ENCODE measurements around the gene POLR2F.
"Not testable (repeated sequence)": the region's sequence is repeated elsewhere in the genome, so short reads cannot be mapped to it uniquely, and the experiment has no call there.

POLR2F gene

GRCh38 chr22:37942133-37942532 is 11.4 kb upstream of the POLR2F start:
- H3K27ac ChIP-seq (ENCODE audit: low read depth, low read length): no peak overlapping the region
- H3K36me3 ChIP-seq (ENCODE audit: control insufficient read depth, insufficient read depth, low read length): peaks cover 27% of the 10 kb centered on the region
- no peak overlapping the region for H3K4me3 ChIP-seq (ENCODE audit: low read depth, low read length)
- no peaks in the 10 kb centered on the region for H3K4me1 ChIP-seq (ENCODE audit: control insufficient read depth, insufficient read depth, low read length)
- H3K27me3 ChIP-seq (ENCODE audit: control insufficient read depth, insufficient read depth, low read length): no peaks in the 10 kb centered on the region
- no peak overlapping the region for H3K9ac ChIP-seq (ENCODE audit: low read depth, low read length)
- no peaks in the 10 kb centered on the region for H3K9me3 ChIP-seq (ENCODE audit: control insufficient read depth, insufficient read depth, low read length)

- H3K27ac ChIP-seq (ENCODE audit: low read depth, low read length): no peak overlapping the region
- peaks cover 19% of the 10 kb centered on the region for H3K36me3 ChIP-seq (ENCODE audit: control insufficient read depth, insufficient read depth, low read length)
- H3K9ac ChIP-seq (ENCODE audit: low read depth, low read length): no peak overlapping the region
- H3K4me3 ChIP-seq (ENCODE audit: low read depth, low read length): no peak overlapping the region
- no peaks in the 10 kb centered on the region for H3K27me3 ChIP-seq (ENCODE audit: control insufficient read depth, insufficient read depth, low read length)
- no peaks in the 10 kb centered on the region for H3K4me1 ChIP-seq (ENCODE audit: control insufficient read depth, insufficient read depth, low read length)
- H3K9me3 ChIP-seq (ENCODE audit: control insufficient read depth, insufficient read depth, low read length): no peaks in the 10 kb centered on the region
These were observed 10.2 kb upstream of the POLR2F start for GRCh38 chr22:37943136-37943824.

GRCh38 chr22:37943825-37944198 is 9.7 kb upstream of the POLR2F start:
- Histone ChIP-seq H3K27me3 (ENCODE audit: control insufficient read depth, insufficient read depth, low read length) (no peaks in the 10 kb centered on the region), H3K4me3 (ENCODE audit: low read depth, low read length) (no peak overlapping the region), H3K4me1 (ENCODE audit: control insufficient read depth, insufficient read depth, low read length) (no peaks in the 10 kb centered on the region), H3K9me3 (ENCODE audit: control insufficient read depth, insufficient read depth, low read length) (no peaks in the 10 kb centered on the region), H3K36me3 (ENCODE audit: control insufficient read depth, insufficient read depth, low read length) (peaks cover 19% of the 10 kb centered on the region), H3K27ac (ENCODE audit: low read depth, low read length) (no peak overlapping the region), H3K9ac (ENCODE audit: low read depth, low read length) (no peak overlapping the region)

GRCh38 chr22:37944423-37944822 is 9.1 kb upstream of the POLR2F start:
- H3K27ac ChIP-seq (ENCODE audit: low read depth, low read length); H3K4me3 ChIP-seq (ENCODE audit: low read depth, low read length); H3K9me3 ChIP-seq (ENCODE audit: control insufficient read depth, insufficient read depth, low read length): not testable (repeated sequence)

GRCh38 chr22:37947142-37947795 is 6.2 kb upstream of the POLR2F start:
- not testable (repeated sequence) for H3K27me3 ChIP-seq (ENCODE audit: control insufficient read depth, insufficient read depth, low read length); H3K4me3 ChIP-seq (ENCODE audit: low read depth, low read length); H3K4me1 ChIP-seq (ENCODE audit: control insufficient read depth, insufficient read depth, low read length); H3K9ac ChIP-seq (ENCODE audit: low read depth, low read length); H3K36me3 ChIP-seq (ENCODE audit: control insufficient read depth, insufficient read depth, low read length); H3K27ac ChIP-seq (ENCODE audit: low read depth, low read length); H3K9me3 ChIP-seq (ENCODE audit: control insufficient read depth, insufficient read depth, low read length)

More at GRCh38 chr22:37944423-37944822, 9.1 kb upstream of the POLR2F start:
- H3K9ac ChIP-seq (ENCODE audit: low read depth, low read length); H3K27me3 ChIP-seq (ENCODE audit: control insufficient read depth, insufficient read depth, low read length); H3K4me1 ChIP-seq (ENCODE audit: control insufficient read depth, insufficient read depth, low read length): not testable (repeated sequence)
- H3K36me3 ChIP-seq (ENCODE audit: control insufficient read depth, insufficient read depth, low read length): peaks cover 13% of the 10 kb centered on the region; the same call in 1 of the 2 replicates

GRCh38 chr22:37951305-37951704 is 2.2 kb upstream of the POLR2F start:
- no peak overlapping the region for H3K4me3 ChIP-seq (ENCODE audit: low read depth, low read length)
- no peak overlapping the region for H3K9ac ChIP-seq (ENCODE audit: low read depth, low read length)
- no peaks in the 10 kb centered on the region for H3K36me3 ChIP-seq (ENCODE audit: control insufficient read depth, insufficient read depth, low read length)
- no peaks in the 10 kb centered on the region for H3K9me3 ChIP-seq (ENCODE audit: control insufficient read depth, insufficient read depth, low read length)
- H3K27me3 ChIP-seq (ENCODE audit: control insufficient read depth, insufficient read depth, low read length): peaks cover 8% of the 10 kb centered on the region
- H3K4me1 ChIP-seq (ENCODE audit: control insufficient read depth, insufficient read depth, low read length): peaks cover 7% of the 10 kb centered on the region; the same call in 1 of the 2 replicates
- no peak overlapping the region for H3K27ac ChIP-seq (ENCODE audit: low read depth, low read length)

- H3K4me1 ChIP-seq (ENCODE audit: control insufficient read depth, insufficient read depth, low read length); H3K9ac ChIP-seq (ENCODE audit: low read depth, low read length); H3K27me3 ChIP-seq (ENCODE audit: control insufficient read depth, insufficient read depth, low read length); H3K27ac ChIP-seq (ENCODE audit: low read depth, low read length); H3K9me3 ChIP-seq (ENCODE audit: control insufficient read depth, insufficient read depth, low read length): not testable (repeated sequence)
- Histone ChIP-seq H3K36me3 (ENCODE audit: control insufficient read depth, insufficient read depth, low read length) (peaks cover 12% of the 10 kb centered on the region), H3K4me3 (ENCODE audit: low read depth, low read length) (peak overlapping the region; percentile 86)
These were observed 870 bp upstream of the POLR2F start for GRCh38 chr22:37952629-37953028.

GRCh38 chr22:37953062-37953436 is 450 bp upstream of the POLR2F start:
- H3K9me3 ChIP-seq (ENCODE audit: control insufficient read depth, insufficient read depth, low read length): no peaks in the 10 kb centered on the region
- H3K27me3 ChIP-seq (ENCODE audit: control insufficient read depth, insufficient read depth, low read length): peaks cover 8% of the 10 kb centered on the region
- peak overlapping the region; percentile 86 for H3K4me3 ChIP-seq (ENCODE audit: low read depth, low read length)
- H3K27ac ChIP-seq (ENCODE audit: low read depth, low read length): no peak overlapping the region
- peaks cover 7% of the 10 kb centered on the region; the same call in 1 of the 2 replicates for H3K4me1 ChIP-seq (ENCODE audit: control insufficient read depth, insufficient read depth, low read length)
- H3K36me3 ChIP-seq (ENCODE audit: control insufficient read depth, insufficient read depth, low read length): peaks cover 16% of the 10 kb centered on the region
- no peak overlapping the region for H3K9ac ChIP-seq (ENCODE audit: low read depth, low read length)

- H3K9me3 ChIP-seq (ENCODE audit: control insufficient read depth, insufficient read depth, low read length): no peaks in the 10 kb centered on the region
- H3K36me3 ChIP-seq (ENCODE audit: control insufficient read depth, insufficient read depth, low read length): peaks cover 30% of the 10 kb centered on the region
- H3K27me3 ChIP-seq (ENCODE audit: control insufficient read depth, insufficient read depth, low read length): peaks cover 8% of the 10 kb centered on the region
- no peak overlapping the region for H3K27ac ChIP-seq (ENCODE audit: low read depth, low read length)
- peaks cover 7% of the 10 kb centered on the region; the same call in 1 of the 2 replicates for H3K4me1 ChIP-seq (ENCODE audit: control insufficient read depth, insufficient read depth, low read length)
- peak overlapping the region; percentile 86 for H3K4me3 ChIP-seq (ENCODE audit: low read depth, low read length)
- H3K9ac ChIP-seq (ENCODE audit: low read depth, low read length): no peak overlapping the region
These were observed 1.2 kb downstream of the POLR2F start for GRCh38 chr22:37954686-37955085.

- H3K4me3 ChIP-seq (ENCODE audit: low read depth, low read length); H3K9ac ChIP-seq (ENCODE audit: low read depth, low read length); H3K27ac ChIP-seq (ENCODE audit: low read depth, low read length); H3K27me3 ChIP-seq (ENCODE audit: control insufficient read depth, insufficient read depth, low read length); H3K4me1 ChIP-seq (ENCODE audit: control insufficient read depth, insufficient read depth, low read length); H3K9me3 ChIP-seq (ENCODE audit: control insufficient read depth, insufficient read depth, low read length): not testable (repeated sequence)
- H3K36me3 ChIP-seq (ENCODE audit: control insufficient read depth, insufficient read depth, low read length): peaks cover 42% of the 10 kb centered on the region
These were observed 2.4 kb downstream of the POLR2F start for GRCh38 chr22:37955825-37956397.

GRCh38 chr22:37957232-37957631 is 3.7 kb downstream of the POLR2F start:
- peaks cover 7% of the 10 kb centered on the region; the same call in 1 of the 2 replicates for H3K4me1 ChIP-seq (ENCODE audit: control insufficient read depth, insufficient read depth, low read length)
- H3K36me3 ChIP-seq (ENCODE audit: control insufficient read depth, insufficient read depth, low read length): peaks cover 55% of the 10 kb centered on the region
- peaks cover 8% of the 10 kb centered on the region; the same call in 1 of the 2 replicates for H3K27me3 ChIP-seq (ENCODE audit: control insufficient read depth, insufficient read depth, low read length)
- no peak overlapping the region for H3K27ac ChIP-seq (ENCODE audit: low read depth, low read length)
- no peak overlapping the region for H3K9ac ChIP-seq (ENCODE audit: low read depth, low read length)
- no peaks in the 10 kb centered on the region for H3K9me3 ChIP-seq (ENCODE audit: control insufficient read depth, insufficient read depth, low read length)
- no peak overlapping the region for H3K4me3 ChIP-seq (ENCODE audit: low read depth, low read length)

Measured in HUES48 (cell line).